SHP77 (cell line): ENCODE data around the gene RIC8B.
A peak's percentile ranks its signal among the peaks of the same experiment; 100 is the strongest.

Experiments used
- DNase-seq, 2 experiments: peaks; one replicate each; lab custom pipeline; 2025; lab: John Stamatoyannopoulos, UW

Gene RIC8B

GRCh38 chr12:106758349-106759110 lies 16.0 kb upstream of the RIC8B start:
- no peak for DNase-seq

- no peak for DNase-seq
Measured at GRCh38 chr12:106759526-106760183, 14.8 kb upstream of the RIC8B start.

- no peak for DNase-seq
Measured at GRCh38 chr12:106760184-106760531, 14.3 kb upstream of the RIC8B start.

- DNase-seq, result no peak
Measured at GRCh38 chr12:106764220-106764619, 10.3 kb upstream of the RIC8B start.

GRCh38 chr12:106764738-106765137 lies 9.7 kb upstream of the RIC8B start:
- peak; percentile 5 to 26 for DNase-seq

GRCh38 chr12:106766393-106766826 lies 8.1 kb upstream of the RIC8B start:
- DNase-seq, result no peak

- no peak for DNase-seq
Measured at GRCh38 chr12:106767206-106767605, 7.3 kb upstream of the RIC8B start.

- no peak for DNase-seq
Measured at GRCh38 chr12:106767954-106768822, 6.3 kb upstream of the RIC8B start.

- no peak for DNase-seq
Measured at GRCh38 chr12:106769078-106769477, 5.4 kb upstream of the RIC8B start.

GRCh38 chr12:106769546-106769945 lies 4.9 kb upstream of the RIC8B start:
- no peak for DNase-seq

GRCh38 chr12:106771425-106771824 lies 3.1 kb upstream of the RIC8B start:
- DNase-seq, result no peak

GRCh38 chr12:106773286-106774004 lies 1.0 kb upstream of the RIC8B start:
- DNase-seq, result peak in 1 of 2 experiments; percentile 7

GRCh38 chr12:106774808-106775524 lies 484 bp downstream of the RIC8B start:
- no peak for DNase-seq

GRCh38 chr12:106776897-106777296 lies 2.4 kb downstream of the RIC8B start:
- no peak for DNase-seq

- DNase-seq, result no peak
Measured at GRCh38 chr12:106780010-106780631, 5.6 kb downstream of the RIC8B start.

GRCh38 chr12:106782619-106783018 lies 8.1 kb downstream of the RIC8B start:
- no peak for DNase-seq

GRCh38 chr12:106783515-106783914 lies 9.0 kb downstream of the RIC8B start:
- no peak for DNase-seq

GRCh38 chr12:106790020-106790419 lies 15.5 kb downstream of the RIC8B start:
- peak; percentile 7 to 22 for DNase-seq

GRCh38 chr12:106791531-106791930 lies 17.0 kb downstream of the RIC8B start:
- peak; percentile 7 to 17 for DNase-seq

GRCh38 chr12:106794369-106794768 lies 19.9 kb downstream of the RIC8B start:
- DNase-seq, result no peak

- DNase-seq, result no peak
Measured at GRCh38 chr12:106801167-106801708, 26.8 kb downstream of the RIC8B start.
